ENCODE data around the gene SPTBN4.
"Not testable (repeated sequence)": the region's sequence is repeated elsewhere in the genome, so short reads cannot be mapped to it uniquely, and the experiment has no call there.

Gene SPTBN4

GRCh38 chr19:40534148-40534547 is 67.3 kb downstream of the SPTBN4 start:
- DNase-seq = no peak

GRCh38 chr19:40539070-40539469 is 72.3 kb downstream of the SPTBN4 start:
- DNase-seq = no peak

GRCh38 chr19:40542202-40542859 is 75.5 kb downstream of the SPTBN4 start:
- no peak for DNase-seq

- no peak for DNase-seq
Measured at GRCh38 chr19:40543029-40543597, 76.3 kb downstream of the SPTBN4 start.

GRCh38 chr19:40546153-40546841 is 79.5 kb downstream of the SPTBN4 start:
- DNase-seq = not testable (repeated sequence)

GRCh38 chr19:40547190-40547589 is 80.4 kb downstream of the SPTBN4 start:
- DNase-seq = not testable (repeated sequence)

- no peak for DNase-seq
Measured at GRCh38 chr19:40547836-40548235, 81.0 kb downstream of the SPTBN4 start.

GRCh38 chr19:40549007-40549708 is 82.4 kb downstream of the SPTBN4 start:
- peak; percentile 83 for DNase-seq

GRCh38 chr19:40550951-40551350 is 84.2 kb downstream of the SPTBN4 start:
- no peak for DNase-seq

- DNase-seq = no peak
Measured at GRCh38 chr19:40552848-40553247, 86.0 kb downstream of the SPTBN4 start.

- no peak for DNase-seq
Measured at GRCh38 chr19:40553885-40554857, 87.4 kb downstream of the SPTBN4 start.

- no peak for DNase-seq
Measured at GRCh38 chr19:40555978-40556689, 89.3 kb downstream of the SPTBN4 start.

- DNase-seq = no peak
Measured at GRCh38 chr19:40556953-40557530, 90.2 kb downstream of the SPTBN4 start.

GRCh38 chr19:40559394-40559793 is 92.6 kb downstream of the SPTBN4 start:
- no peak for DNase-seq

- no peak for DNase-seq
Measured at GRCh38 chr19:40560092-40560507, 93.3 kb downstream of the SPTBN4 start.

GRCh38 chr19:40561947-40562346 is 95.1 kb downstream of the SPTBN4 start:
- DNase-seq = no peak

GRCh38 chr19:40564535-40564934 is 97.7 kb downstream of the SPTBN4 start:
- DNase-seq = not testable (repeated sequence)

GRCh38 chr19:40565355-40565754 is 98.6 kb downstream of the SPTBN4 start:
- no peak for DNase-seq

- DNase-seq = no peak
Measured at GRCh38 chr19:40565910-40566495, 99.2 kb downstream of the SPTBN4 start.

GRCh38 chr19:40567040-40567749 is 100.4 kb downstream of the SPTBN4 start:
- no peak for DNase-seq
